H1 (cell line): Measurements from ENCODE around the gene NEURL1. TPM values are rescaled to one million over a fixed set of nuclear protein-coding genes. Genes with fewer than 3 reads are reported as not detected.

Experiments used
- CTCF ChIA-PET: fragments of 300-600 bp; sonication (Branson Sonifier 250); formaldehyde crosslinking; loops from one replicate; lab custom pipeline; 2021; ENCODE audit not compliant: partially characterized antibody; lab: Charles Lee
- POLR2A ChIA-PET: fragments of 300-600 bp; sonication (Branson Sonifier 250); formaldehyde crosslinking; loops from one replicate; lab custom pipeline; 2021; ENCODE audit warnings: inconsistent platforms; ENCODE audit not compliant: partially characterized antibody; lab: Charles Lee
- DNase-seq, 2 experiments: peaks; one replicate each; pipeline versions ENCODE4 v3.0.0 to v3.0.0-alpha.2; 2010 to 2022; ENCODE audit warnings: low spot score in 2 of 2, low read depth in 1 of 2, mixed read lengths in 1 of 2
- FAIRE-seq: peaks from 2 replicates; lab custom pipeline; 2011; peaks lifted over from hg19 to GRCh38; lab: Jason Lieb, UNC
- H2AFZ ChIP-seq: 2 replicates; pipeline ENCODE4 v1.8.1; 2012; ENCODE audit warnings: low read length, inconsistent platforms
- H2AK5ac ChIP-seq: 2 replicates; pipeline ENCODE4 v1.6.1; 2013; ENCODE audit warnings: low read depth, low read length
- H2BK120ac ChIP-seq: replicated peaks from 2 replicates; pipeline ENCODE3; 2013; ENCODE audit warnings: low read depth, low read length, inconsistent platforms
- H2BK12ac ChIP-seq: 2 replicates; pipeline ENCODE4 v1.6.1; 2013; ENCODE audit warnings: low read depth, low read length
- H2BK15ac ChIP-seq: 2 replicates; pipeline ENCODE4 v1.6.1; 2013; ENCODE audit warnings: low read length
- H2BK20ac ChIP-seq: 2 replicates; pipeline ENCODE4 v1.6.1; 2013; ENCODE audit warnings: low read length
- H2BK5ac ChIP-seq: 2 replicates; pipeline ENCODE4 v1.6.1; 2013; ENCODE audit warnings: low read depth, low read length
- H3K14ac ChIP-seq: 2 replicates; pipeline ENCODE4 v1.6.1; 2013; ENCODE audit warnings: inconsistent platforms; ENCODE audit not compliant: insufficient read length
- H3K18ac ChIP-seq: 2 replicates; pipeline ENCODE4 v1.6.1; 2013; ENCODE audit warnings: low read length; ENCODE audit errors: extremely low read depth
- H3K23ac ChIP-seq: 2 replicates; pipeline ENCODE4 v1.6.1; 2013; ENCODE audit warnings: inconsistent platforms; ENCODE audit not compliant: insufficient read length
- H3K23me2 ChIP-seq: 2 replicates; pipeline ENCODE4 v1.6.1; 2013; ENCODE audit warnings: low read depth, low read length
- H3K27ac ChIP-seq: 2 replicates; pipeline ENCODE4 v1.6.1; 2011; ENCODE audit warnings: low read depth, low read length, inconsistent platforms
- H3K27me3 ChIP-seq, 4 experiments: replicated peaks in 1 of 4; 1 replicate in 1 of 4; 2 replicates in 3 of 4; pipeline versions ENCODE4 v1.6.1 to v1.8.1; 2011 to 2013; ENCODE audit warnings: low read length in 3 of 4, mild to moderate bottlenecking in 3 of 4, inconsistent platforms in 2 of 4, mixed read lengths in 2 of 4, moderate library complexity in 1 of 4; ENCODE audit not compliant: control insufficient read depth in 3 of 4, insufficient read depth in 3 of 4; ENCODE audit errors: extremely low read depth in 1 of 4
- H3K36me3 ChIP-seq, 4 experiments: 2 replicates each; pipeline versions ENCODE4 v1.6.1 to v1.8.1; 2011 to 2013; ENCODE audit warnings: mild to moderate bottlenecking in 4 of 4, low read length in 3 of 4, moderate library complexity in 2 of 4, control low read depth in 1 of 4, inconsistent platforms in 1 of 4; ENCODE audit not compliant: insufficient read depth in 4 of 4, control insufficient read depth in 2 of 4
- H3K4ac ChIP-seq: replicated peaks from 2 replicates; pipeline ENCODE3; 2013; ENCODE audit warnings: low read length, low read depth, mixed read lengths, inconsistent platforms; ENCODE audit not compliant: insufficient read length
- H3K4me1 ChIP-seq, 4 experiments: replicated peaks in 1 of 4; 1 replicate in 1 of 4; 2 replicates in 3 of 4; pipeline versions ENCODE4 v1.6.1 to v1.8.1; 2011 to 2013; ENCODE audit warnings: low read length in 3 of 4, inconsistent platforms in 2 of 4, mixed read lengths in 1 of 4; ENCODE audit not compliant: insufficient read depth in 4 of 4, control insufficient read depth in 3 of 4
- H3K4me2 ChIP-seq, 2 experiments: 2 replicates each; pipeline versions ENCODE4 v1.6.1 to v1.8.1; 2011 to 2013; ENCODE audit warnings: low read depth in 2 of 2, low read length in 2 of 2, control low read depth in 1 of 2, inconsistent platforms in 1 of 2, mild to moderate bottlenecking in 1 of 2; ENCODE audit not compliant: insufficient read depth in 1 of 2
- H3K4me3 ChIP-seq, 4 experiments: fragments of 200-600, 300-600 bp in 1 of 4; sonication (generic), shearing (Covaris generic), sonication (Bioruptor Twin) in 1 of 4; 2 replicates each; pipeline versions ENCODE4 v1.5.1 to v1.8.1; 2011 to 2016; ENCODE audit warnings: low read length in 4 of 4, low read depth in 3 of 4, control low read depth in 2 of 4, inconsistent platforms in 2 of 4, mild to moderate bottlenecking in 2 of 4, mixed read lengths in 1 of 4, moderate library complexity in 1 of 4; ENCODE audit not compliant: insufficient read depth in 2 of 4; ENCODE audit errors: extremely low read depth in 1 of 4
- H3K56ac ChIP-seq: replicated peaks from 2 replicates; pipeline ENCODE3; 2013; ENCODE audit warnings: low read depth, mild to moderate bottlenecking, mixed read lengths, low read length, inconsistent platforms; ENCODE audit not compliant: insufficient read length
- H3K79me1 ChIP-seq: 2 replicates; pipeline ENCODE4 v1.6.1; 2013; ENCODE audit warnings: low read depth, low read length, control low read depth
- H3K79me2 ChIP-seq, 2 experiments: 2 replicates each; pipeline versions ENCODE4 v1.6.1 to v1.8.1; 2012 to 2013; ENCODE audit warnings: low read length in 2 of 2, mild to moderate bottlenecking in 2 of 2, inconsistent platforms in 1 of 2; ENCODE audit not compliant: insufficient read depth in 2 of 2, control insufficient read depth in 1 of 2
- H3K9ac ChIP-seq, 4 experiments: replicated peaks in 1 of 4; 1 replicate in 1 of 4; 2 replicates in 3 of 4; pipeline versions ENCODE4 v1.6.1 to v1.8.1; 2011 to 2013; ENCODE audit warnings: low read depth in 3 of 4, low read length in 3 of 4, control low read depth in 2 of 4, mild to moderate bottlenecking in 2 of 4, moderate library complexity in 2 of 4, inconsistent platforms in 1 of 4; ENCODE audit errors: extremely low read depth in 1 of 4
- H3K9me3 ChIP-seq, 2 experiments: 2 replicates each; pipeline versions ENCODE4 v1.6.1 to v1.8.1; 2012 to 2013; ENCODE audit warnings: mild to moderate bottlenecking in 2 of 2, moderate library complexity in 2 of 2, control low read depth in 1 of 2, inconsistent platforms in 1 of 2, low read depth in 1 of 2, low read length in 1 of 2, mixed read lengths in 1 of 2; ENCODE audit not compliant: insufficient read depth in 2 of 2
- H4K20me1 ChIP-seq, 2 experiments: replicated peaks in 1 of 2; 2 replicates each; pipeline versions ENCODE3 to v1.8.1; 2011 to 2013; ENCODE audit warnings: inconsistent platforms in 2 of 2, low read length in 2 of 2, mild to moderate bottlenecking in 1 of 2; ENCODE audit not compliant: insufficient read depth in 2 of 2, control insufficient read depth in 1 of 2
- H4K5ac ChIP-seq: 2 replicates; pipeline ENCODE4 v1.6.1; 2013; ENCODE audit warnings: low read length, low read depth, mixed read lengths, inconsistent platforms; ENCODE audit not compliant: insufficient read length
- H4K8ac ChIP-seq: 2 replicates; pipeline ENCODE4 v1.8.0; 2013; ENCODE audit warnings: mild to moderate bottlenecking, moderate library complexity, low read length, inconsistent platforms; ENCODE audit not compliant: insufficient read depth; ENCODE audit errors: extremely low read depth
- H4K91ac ChIP-seq: replicated peaks from 2 replicates; pipeline ENCODE3; 2013; ENCODE audit warnings: low read length, mixed read lengths, inconsistent platforms; ENCODE audit not compliant: insufficient read length
- BRCA1 ChIP-seq: IDR thresholded peaks from 2 replicates; pipeline ENCODE4 v1.6.1; 2012; ENCODE audit warnings: low read depth, low read length, improper control_type of control experiment
- HDAC6 ChIP-seq: IDR thresholded peaks from one replicate; pipeline ENCODE4 v1.7.1; 2012; ENCODE audit warnings: low read depth, mild to moderate bottlenecking, inconsistent platforms, low read length, moderate library complexity
- JUN ChIP-seq: IDR thresholded peaks from 2 replicates; pipeline ENCODE4 v1.6.1; 2011; ENCODE audit warnings: low read depth, mild to moderate bottlenecking, improper control_type of control experiment, low read length
- RBBP5 ChIP-seq: IDR thresholded peaks from 2 replicates; pipeline ENCODE4 v1.7.1; 2012; ENCODE audit warnings: low read depth, mild to moderate bottlenecking, inconsistent platforms, low read length, moderate library complexity, borderline replicate concordance
- RFX5 ChIP-seq: IDR thresholded peaks from 2 replicates; pipeline ENCODE4 v1.6.1; 2011; ENCODE audit warnings: low read depth, low read length, improper control_type of control experiment, borderline replicate concordance
- RXRA ChIP-seq: IDR thresholded peaks from 2 replicates; pipeline ENCODE4 v1.6.1; 2011; ENCODE audit warnings: low read depth, mild to moderate bottlenecking, low read length, moderate library complexity; ENCODE audit not compliant: insufficient read depth
- SAP30 ChIP-seq: fragments of 300-600 bp; sonication (generic); IDR thresholded peaks from 2 replicates; pipeline ENCODE4 v1.7.1; 2012; ENCODE audit warnings: low read length, moderate library complexity, mild to moderate bottlenecking, inconsistent platforms; ENCODE audit not compliant: insufficient read depth, insufficient replicate concordance
- SIRT6 ChIP-seq: IDR thresholded peaks from one replicate; pipeline ENCODE4 v1.7.1; 2012; ENCODE audit warnings: low read length, inconsistent platforms
- TAF7 ChIP-seq: optimal IDR thresholded peaks from 2 replicates; pipeline ENCODE3; 2011; ENCODE audit warnings: low read depth, mild to moderate bottlenecking, inconsistent platforms, low read length, moderate library complexity, borderline replicate concordance
- TEAD4 ChIP-seq: IDR thresholded peaks from 2 replicates; pipeline ENCODE4 v1.6.1; 2012; ENCODE audit warnings: low read depth, low read length, inconsistent platforms, mixed read lengths
- WGBS, 2 experiments: shearing (Covaris generic) in 1 of 2; methylation state at CpG; one replicate each; pipeline versions ENCODE4 v1.1.6 to v1.1.7; 2013 to 2015; ENCODE audit warnings: low lambda C conversion rate in 2 of 2, mixed read lengths in 2 of 2, inconsistent platforms in 1 of 2, low coverage in 1 of 2, missing lambda C conversion rate in 1 of 2; ENCODE audit not compliant: insufficient replicate concordance in 2 of 2, insufficient coverage in 1 of 2, insufficient read length in 1 of 2; ENCODE audit errors: extremely low coverage in 1 of 2, missing lambda C conversion rate in 1 of 2; 5-methylcytosine and 5-hydroxymethylcytosine counted together
- polyA plus RNA-seq, 7 experiments: library from polyadenylated mRNA; depleted of rRNA in 3 of 7; stranded (reverse) in 5 of 7; unstranded in 2 of 7; fragments of >200 nt in 5 of 7; fragments of 200-250 nt in 2 of 7; gene quantifications; 1 replicate in 5 of 7; 2 replicates in 1 of 7; 4 replicates in 1 of 7; pipeline versions ENCODE4 v1.2.1 to v1.2.3, GENCODE V29; 2011 to 2013; ENCODE audit warnings: missing spikeins in 2 of 7, mixed read lengths in 2 of 7
- total RNA-seq: library from RNA; stranded (reverse); fragmentation: NEBNext Ultra II Directional; extraction: Animal tissue kit (Norgen Biotek cat#: 25700); gene quantifications from 2 replicates; pipeline ENCODE4 v1.2.1, GENCODE V29; 2021
- TF ChIP-seq, protein P1 (sequence below): IDR thresholded peaks from 2 replicates; pipeline ENCODE4 v1.6.1; 2012; ENCODE audit warnings: inconsistent platforms

Gene NEURL1
- total and polyA plus RNA-seq, 2 of the 8 experiments (the other 6 are each of a cell fraction or from before 2014, with no cell fraction given): 0.54 to 0.58 TPM

DNA sequence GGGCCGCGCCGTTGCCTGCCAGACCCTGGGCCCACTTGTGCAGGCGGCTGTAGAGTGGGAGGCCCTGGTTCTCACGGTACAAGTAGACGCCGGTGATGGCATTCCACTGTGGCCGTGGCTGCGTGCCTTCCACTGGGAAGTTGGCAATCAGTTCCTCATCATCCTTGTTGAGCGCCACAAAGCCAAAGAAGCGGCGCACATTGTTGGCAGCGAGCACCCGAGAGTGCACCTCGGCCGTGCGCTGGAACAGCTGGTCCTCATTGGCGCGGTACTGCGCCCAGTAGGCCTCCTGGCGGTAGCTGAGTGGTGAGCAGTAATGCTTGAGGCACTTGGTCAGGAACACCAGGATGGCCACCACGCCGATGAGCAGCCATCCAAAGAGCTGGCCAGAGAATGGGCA is 46.3 kb upstream of the NEURL1 start:
- no peak for FAIRE-seq
- Histone ChIP-seq H2BK15ac (no peak overlapping the region), H3K27ac (no peak overlapping the region), H3K4me1 (peaks cover 0 to 11% (median 2%) of the 10 kb centered on the region in 4 experiments; a peak in 5 of 7 replicates), H2BK5ac (no peak overlapping the region), H2AK5ac (no peak overlapping the region), H3K18ac (no peak overlapping the region), H3K79me1 (no peaks in the 10 kb centered on the region; the same call in 1 of the 2 replicates), H3K4ac (no peak overlapping the region), H3K23ac (no peak overlapping the region), H3K4me3 (no peak overlapping the region), H3K4me2 (no peak overlapping the region), H3K14ac (no peak overlapping the region), H4K8ac (no peak overlapping the region), H3K56ac (no peak overlapping the region), H2AFZ (no peak overlapping the region), H3K9me3 (no peaks in the 10 kb centered on the region), H3K23me2 (no peaks in the 10 kb centered on the region), H4K5ac (no peak overlapping the region), H4K91ac (no peak overlapping the region), H3K36me3 (peaks cover 26 to 52% (median 45%) of the 10 kb centered on the region in 4 experiments), H2BK12ac (no peak overlapping the region), H3K27me3 (no peaks in the 10 kb centered on the region), H2BK20ac (no peak overlapping the region), H4K20me1 (peaks cover 3 to 10% of the 10 kb centered on the region in 2 experiments), H3K9ac (no peak overlapping the region), H3K79me2 (no peaks in the 10 kb centered on the region), H2BK120ac (no peak overlapping the region)
- DNase-seq: no peak
- TF ChIP-seq RXRA: no peak
- no peak for TF ChIP-seq RFX5
- TF ChIP-seq JUN: no peak
- no peak for TF ChIP-seq TEAD4
- no peak for TF ChIP-seq HDAC6
- TF ChIP-seq, protein P1, sequence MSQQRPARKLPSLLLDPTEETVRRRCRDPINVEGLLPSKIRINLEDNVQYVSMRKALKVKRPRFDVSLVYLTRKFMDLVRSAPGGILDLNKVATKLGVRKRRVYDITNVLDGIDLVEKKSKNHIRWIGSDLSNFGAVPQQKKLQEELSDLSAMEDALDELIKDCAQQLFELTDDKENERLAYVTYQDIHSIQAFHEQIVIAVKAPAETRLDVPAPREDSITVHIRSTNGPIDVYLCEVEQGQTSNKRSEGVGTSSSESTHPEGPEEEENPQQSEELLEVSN: no peak
- no peak for TF ChIP-seq BRCA1
- no peak for TF ChIP-seq SIRT6
- no peak for TF ChIP-seq TAF7
- no peak for TF ChIP-seq RBBP5
- TF ChIP-seq SAP30: no peak
- 96% methylated on average over 23 of the region's 23 CpGs; no CpG with 5 or more reads in 1 of the 2 experiments for WGBS, 2 experiments
- CTCF ChIA-PET: interaction anchor here (1.0 to 4.9 kb wide), 3 partner anchors 24 to 38 kb away, joined by 3 to 30 read pairs (median 4); no protein-coding TSS in a partner anchor
- POLR2A ChIA-PET: interaction anchor here (2.2 kb wide), 1 partner anchor 23 kb away, joined by 6 read pairs; no protein-coding TSS in a partner anchor
